HCT116 (cell line): Measurements from ENCODE around the gene LRRIQ1. TPM values are rescaled to one million over a fixed set of nuclear protein-coding genes. Genes with fewer than 3 reads are reported as not detected.

Source experiments
- ATAC-seq: fragments of 200-7000 bp; cut with Tn5 transposase; 2 replicates; pipeline ENCODE4 v1.9.1; 2020; ENCODE audit warnings: mild to moderate bottlenecking, moderate library complexity
- BruUV-seq: library from RNA; stranded (reverse); fragments of 400-500 nt; replicated peaks from 2 replicates; lab custom pipeline; 2021; lab: Mats Ljungman, UMichigan
- CTCF ChIA-PET: fragments of 300-600 bp; sonication (Branson Sonifier 250); formaldehyde crosslinking; loops from one replicate; lab custom pipeline; 2021; ENCODE audit warnings: antibody characterized with exemption; lab: Charles Lee
- POLR2A ChIA-PET: fragments of 300-600, 350-600 bp; sonication (Branson Sonifier 250); formaldehyde crosslinking; loops from one replicate; lab custom pipeline; 2021; ENCODE audit warnings: antibody characterized with exemption; lab: Charles Lee
- RAD21 ChIA-PET, 2 experiments: fragments of 300-600 bp; sonication (Branson Sonifier 250); formaldehyde crosslinking; loops; one replicate each; lab custom pipeline; 2023; ENCODE audit warnings: low total read pairs in 2 of 2; ENCODE audit not compliant: uncharacterized antibody in 2 of 2, unreplicated experiment in 2 of 2, low non-redundant PET in 1 of 2; lab: Charles Lee
- DNase-seq: peaks from one replicate; pipeline ENCODE4 v3.0.0-alpha.2; 2010; ENCODE audit warnings: low read depth, low spot score
- H2AFZ ChIP-seq: fragments of 200-600 bp; shearing (Covaris generic), sonication (generic); 2 replicates; pipeline ENCODE4 v1.6.1; 2017; ENCODE audit warnings: low read depth, mixed run types, mixed read lengths, antibody characterized with exemption, low read length; ENCODE audit not compliant: poor library complexity, severe bottlenecking
- H3K27ac ChIP-seq: 2 replicates; pipeline ENCODE4 v1.5.1; 2012; ENCODE audit warnings: low read depth, low read length
- H3K27me3 ChIP-seq: fragments of 200-600 bp; sonication (generic); 2 replicates; pipeline ENCODE4 v1.6.1; 2016; ENCODE audit warnings: mixed run types, low read length, mixed read lengths; ENCODE audit not compliant: insufficient read depth
- H3K36me3 ChIP-seq, 2 experiments: fragments of 200-500 bp in 1 of 2; fragments of 200-600 bp in 1 of 2; sonication (Bioruptor generic) in 1 of 2; sonication (generic) in 1 of 2; 2 replicates each; pipeline versions ENCODE4 v1.5.1 to v1.6.1; 2014 to 2016; ENCODE audit warnings: low read length in 2 of 2, inconsistent platforms in 1 of 2, mixed read lengths in 1 of 2, mixed run types in 1 of 2; ENCODE audit not compliant: insufficient read depth in 2 of 2, control insufficient read depth in 1 of 2
- H3K4me1 ChIP-seq, 2 experiments: fragments of 200-600 bp in 1 of 2; sonication (generic) in 1 of 2; 2 replicates each; pipeline versions ENCODE4 v1.5.1 to v1.6.1; 2012 to 2017; ENCODE audit warnings: low read length in 2 of 2, inconsistent platforms in 1 of 2, mild to moderate bottlenecking in 1 of 2, mixed read lengths in 1 of 2, mixed run types in 1 of 2, moderate library complexity in 1 of 2; ENCODE audit not compliant: insufficient read depth in 2 of 2, control insufficient read depth in 1 of 2
- H3K4me2 ChIP-seq: fragments of 200-600 bp; sonication (generic); 2 replicates; pipeline ENCODE4 v1.6.1; 2017; ENCODE audit warnings: mixed run types, low read length, mixed read lengths
- H3K4me3 ChIP-seq, 2 experiments: fragments of 200-600 bp in 1 of 2; sonication (generic) in 1 of 2; replicated peaks in 1 of 2; 2 replicates each; pipeline ENCODE4 v1.5.1; 2011 to 2016; ENCODE audit warnings: low read length in 2 of 2, control low read depth in 1 of 2, low read depth in 1 of 2, mild to moderate bottlenecking in 1 of 2, mixed read lengths in 1 of 2, mixed run types in 1 of 2
- H3K79me2 ChIP-seq: fragments of 200-600 bp; sonication (generic); 2 replicates; pipeline ENCODE4 v1.6.1; 2017; ENCODE audit warnings: mild to moderate bottlenecking, mixed run types, low read length, moderate library complexity, mixed read lengths; ENCODE audit not compliant: insufficient read depth
- H3K9ac ChIP-seq: fragments of 200-600 bp; sonication (generic); 2 replicates; pipeline ENCODE4 v1.6.1; 2016; ENCODE audit warnings: low read length, mixed read lengths
- H3K9me2 ChIP-seq: fragments of 200-600 bp; sonication (generic), shearing (Covaris generic); 2 replicates; pipeline ENCODE4 v1.6.1; 2017; ENCODE audit warnings: mixed run types, mild to moderate bottlenecking, moderate library complexity; ENCODE audit not compliant: insufficient read depth
- H3K9me3 ChIP-seq, 2 experiments: fragments of 200-500 bp in 1 of 2; fragments of 200-600 bp in 1 of 2; sonication (Bioruptor generic) in 1 of 2; sonication (generic) in 1 of 2; 2 replicates each; pipeline ENCODE4 v1.6.1; 2014 to 2017; ENCODE audit warnings: low read length in 2 of 2, mixed read lengths in 2 of 2, inconsistent platforms in 1 of 2, low read depth in 1 of 2, mild to moderate bottlenecking in 1 of 2, mixed run types in 1 of 2, moderate library complexity in 1 of 2; ENCODE audit not compliant: control insufficient read depth in 1 of 2, insufficient read depth in 1 of 2
- H4K20me1 ChIP-seq: fragments of 200-600 bp; sonication (generic), shearing (Covaris generic); 2 replicates; pipeline ENCODE4 v1.6.1; 2017; ENCODE audit warnings: mixed run types, mild to moderate bottlenecking, moderate library complexity; ENCODE audit not compliant: insufficient read depth
- CBX3 ChIP-seq: IDR thresholded peaks from 2 replicates; pipeline ENCODE4 v1.6.1; 2012; ENCODE audit warnings: low read depth
- ELF1 ChIP-seq: IDR thresholded peaks from 2 replicates; pipeline ENCODE4 v1.6.1; 2012; ENCODE audit warnings: low read depth, borderline replicate concordance
- POLR2AphosphoS5 ChIP-seq: IDR thresholded peaks from 2 replicates; pipeline ENCODE4 v1.6.1; 2011; ENCODE audit warnings: mild to moderate bottlenecking, low read depth, low read length, moderate library complexity
- SP1 ChIP-seq: IDR thresholded peaks from 2 replicates; pipeline ENCODE4 v1.6.1; 2012; ENCODE audit warnings: low read depth
- SRF ChIP-seq: IDR thresholded peaks from 2 replicates; pipeline ENCODE4 v1.6.1; 2012; ENCODE audit warnings: low read depth
- TCF7L2 ChIP-seq: IDR thresholded peaks from 2 replicates; pipeline ENCODE4 v1.7.0; 2011; ENCODE audit warnings: borderline replicate concordance, inconsistent platforms; ENCODE audit not compliant: insufficient read depth, insufficient read length; ENCODE audit errors: extremely low read depth
- ZFX ChIP-seq: fragments of 450-650 bp; IDR thresholded peaks from 2 replicates; pipeline ENCODE4 v1.6.1; 2017
- ZNF274 ChIP-seq: fragments of 200-500 bp; sonication (Bioruptor generic); IDR thresholded peaks from 2 replicates; pipeline ENCODE4 v1.6.1; 2014; ENCODE audit warnings: mild to moderate bottlenecking, low read depth, low read length, inconsistent platforms
- intact Hi-C: fragments of 100-400 bp; cut with micrococcal nuclease; formaldehyde crosslinking; loops from 2 replicates; pipeline ENCODE4 v1.10.0; 2022
- total RNA-seq: library from RNA; stranded (reverse); gene quantifications from one replicate; pipeline ENCODE4 v1.2.1, GENCODE V29; 2021; ENCODE audit not compliant: unreplicated experiment
- TF ChIP-seq, protein P1 (sequence below): IDR thresholded peaks from 2 replicates; pipeline ENCODE4 v1.6.1; 2012; ENCODE audit warnings: low read depth
- TF ChIP-seq, protein P2 (sequence below): IDR thresholded peaks from 2 replicates; pipeline ENCODE4 v1.6.1; 2012

Gene LRRIQ1
- total RNA-seq, 1 experiment from 2014 or later = 0.89 TPM

DNA sequence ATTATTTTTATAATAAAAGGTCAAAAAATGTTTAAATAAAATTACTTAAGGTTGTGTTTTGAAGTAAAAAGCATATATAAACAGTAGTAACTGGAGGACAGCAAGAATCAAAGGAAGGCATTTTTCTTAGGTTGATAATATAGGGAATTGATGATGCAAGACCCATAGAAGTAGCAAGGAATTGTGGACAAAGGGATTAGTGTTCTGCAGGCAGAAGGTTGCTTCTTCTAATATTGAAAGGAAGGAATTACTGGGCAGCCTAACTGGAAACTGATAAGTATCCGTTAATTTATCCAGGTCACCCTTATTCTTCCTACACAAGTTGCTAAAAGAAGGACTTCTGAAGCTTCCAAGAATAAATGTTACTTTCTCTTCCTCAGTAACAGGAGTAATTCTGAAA lies 189.3 kb downstream of the LRRIQ1 start:
- H3K27ac ChIP-seq = no peak overlapping the region
- intact Hi-C loops = no loop called here
- H3K9ac ChIP-seq = no peak overlapping the region
- H4K20me1 ChIP-seq = no peaks in the 10 kb centered on the region
- ChIA-PET RAD21 (no interaction called here), POLR2A (no interaction called here), CTCF (no interaction called here)
- H3K79me2 ChIP-seq = no peaks in the 10 kb centered on the region
- H3K36me3 ChIP-seq = no peaks in the 10 kb centered on the region
- no peak overlapping the region for H3K4me3 ChIP-seq
- ATAC-seq = no peak
- H3K4me2 ChIP-seq = no peak overlapping the region
- H2AFZ ChIP-seq = no peak overlapping the region
- no peaks in the 10 kb centered on the region for H3K27me3 ChIP-seq
- no peaks in the 10 kb centered on the region for H3K4me1 ChIP-seq
- BruUV-seq = no TSS peak
- no peak for DNase-seq
- TF ChIP-seq ZNF274 (no peak), TCF7L2 (no peak), CBX3 (no peak), ZFX (no peak), POLR2AphosphoS5 (no peak), ELF1 (no peak), SRF (no peak), SP1 (no peak)
- TF ChIP-seq, protein P1, sequence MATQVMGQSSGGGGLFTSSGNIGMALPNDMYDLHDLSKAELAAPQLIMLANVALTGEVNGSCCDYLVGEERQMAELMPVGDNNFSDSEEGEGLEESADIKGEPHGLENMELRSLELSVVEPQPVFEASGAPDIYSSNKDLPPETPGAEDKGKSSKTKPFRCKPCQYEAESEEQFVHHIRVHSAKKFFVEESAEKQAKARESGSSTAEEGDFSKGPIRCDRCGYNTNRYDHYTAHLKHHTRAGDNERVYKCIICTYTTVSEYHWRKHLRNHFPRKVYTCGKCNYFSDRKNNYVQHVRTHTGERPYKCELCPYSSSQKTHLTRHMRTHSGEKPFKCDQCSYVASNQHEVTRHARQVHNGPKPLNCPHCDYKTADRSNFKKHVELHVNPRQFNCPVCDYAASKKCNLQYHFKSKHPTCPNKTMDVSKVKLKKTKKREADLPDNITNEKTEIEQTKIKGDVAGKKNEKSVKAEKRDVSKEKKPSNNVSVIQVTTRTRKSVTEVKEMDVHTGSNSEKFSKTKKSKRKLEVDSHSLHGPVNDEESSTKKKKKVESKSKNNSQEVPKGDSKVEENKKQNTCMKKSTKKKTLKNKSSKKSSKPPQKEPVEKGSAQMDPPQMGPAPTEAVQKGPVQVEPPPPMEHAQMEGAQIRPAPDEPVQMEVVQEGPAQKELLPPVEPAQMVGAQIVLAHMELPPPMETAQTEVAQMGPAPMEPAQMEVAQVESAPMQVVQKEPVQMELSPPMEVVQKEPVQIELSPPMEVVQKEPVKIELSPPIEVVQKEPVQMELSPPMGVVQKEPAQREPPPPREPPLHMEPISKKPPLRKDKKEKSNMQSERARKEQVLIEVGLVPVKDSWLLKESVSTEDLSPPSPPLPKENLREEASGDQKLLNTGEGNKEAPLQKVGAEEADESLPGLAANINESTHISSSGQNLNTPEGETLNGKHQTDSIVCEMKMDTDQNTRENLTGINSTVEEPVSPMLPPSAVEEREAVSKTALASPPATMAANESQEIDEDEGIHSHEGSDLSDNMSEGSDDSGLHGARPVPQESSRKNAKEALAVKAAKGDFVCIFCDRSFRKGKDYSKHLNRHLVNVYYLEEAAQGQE = no peak
- TF ChIP-seq, protein P2, sequence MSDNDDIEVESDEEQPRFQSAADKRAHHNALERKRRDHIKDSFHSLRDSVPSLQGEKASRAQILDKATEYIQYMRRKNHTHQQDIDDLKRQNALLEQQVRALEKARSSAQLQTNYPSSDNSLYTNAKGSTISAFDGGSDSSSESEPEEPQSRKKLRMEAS = no peak
- no peaks in the 10 kb centered on the region for H3K9me2 ChIP-seq
- H3K9me3 ChIP-seq = no peaks in the 10 kb centered on the region
